HG03095 (cell line): ENCODE results near the gene CNOT1.
"Not testable (repeated sequence)": the region's sequence is repeated elsewhere in the genome, so short reads cannot be mapped to it uniquely, and the experiment has no call there.

Experiments used
- ATAC-seq: cut with Tn5 transposase; IDR thresholded peaks from one replicate; pipeline ENCODE4 v1.9.1; 2021; ENCODE audit warnings: moderate library complexity; ENCODE audit not compliant: unreplicated experiment

CNOT1 gene

GRCh38 chr16:58638148-58639036 lies 8.8 kb upstream of the CNOT1 start:
- ATAC-seq, result no peak

GRCh38 chr16:58637021-58637420 lies 7.4 kb upstream of the CNOT1 start:
- not testable (repeated sequence) for ATAC-seq

GRCh38 chr16:58636466-58636865 lies 6.8 kb upstream of the CNOT1 start:
- no peak for ATAC-seq

GRCh38 chr16:58635502-58635901 lies 5.9 kb upstream of the CNOT1 start:
- no peak for ATAC-seq

GRCh38 chr16:58634265-58634802 lies 4.7 kb upstream of the CNOT1 start:
- no peak for ATAC-seq

GRCh38 chr16:58628845-58629732 lies 537 bp downstream of the CNOT1 start:
- no peak for ATAC-seq

GRCh38 chr16:58624209-58624608 lies 5.4 kb downstream of the CNOT1 start:
- ATAC-seq, result no peak

GRCh38 chr16:58620396-58620795 lies 9.2 kb downstream of the CNOT1 start:
- no peak for ATAC-seq

GRCh38 chr16:58615280-58615679 lies 14.3 kb downstream of the CNOT1 start:
- no peak for ATAC-seq

- no peak for ATAC-seq
These were observed 14.8 kb downstream of the CNOT1 start for GRCh38 chr16:58614860-58615259.

- no peak for ATAC-seq
These were observed 15.4 kb downstream of the CNOT1 start for GRCh38 chr16:58614212-58614611.

GRCh38 chr16:58612965-58613364 lies 16.7 kb downstream of the CNOT1 start:
- not testable (repeated sequence) for ATAC-seq

- no peak for ATAC-seq
These were observed 21.0 kb downstream of the CNOT1 start for GRCh38 chr16:58608601-58609136.

GRCh38 chr16:58605562-58605961 lies 24.1 kb downstream of the CNOT1 start:
- ATAC-seq, result no peak

- no peak for ATAC-seq
These were observed 38.5 kb downstream of the CNOT1 start for GRCh38 chr16:58591083-58591482.

- ATAC-seq, result no peak
These were observed 40.2 kb downstream of the CNOT1 start for GRCh38 chr16:58589326-58589905.

GRCh38 chr16:58588406-58588805 lies 41.2 kb downstream of the CNOT1 start:
- no peak for ATAC-seq

- no peak for ATAC-seq
These were observed 43.1 kb downstream of the CNOT1 start for GRCh38 chr16:58586340-58587030.

GRCh38 chr16:58584831-58585505 lies 44.7 kb downstream of the CNOT1 start:
- ATAC-seq, result no peak
